A673 (cell line): ENCODE data around the gene FCHSD2.

Experiments used
- CTCF ChIP-seq: fragments of 300-800, 200-600 bp; sonication (generic); conservative IDR thresholded peaks from 2 replicates; pipeline ENCODE4 v1.5.1; 2017; ENCODE audit warnings: low read depth, mild to moderate bottlenecking, antibody characterized with exemption, low read length, moderate library complexity, mixed read lengths
- EZH2 ChIP-seq: fragments of 200-600 bp; sonication (generic); IDR thresholded peaks from 2 replicates; pipeline ENCODE4 v1.6.1; 2017; ENCODE audit warnings: borderline replicate concordance, low read depth, mild to moderate bottlenecking, mixed read lengths, antibody characterized with exemption, low read length; ENCODE audit not compliant: poor library complexity, severe bottlenecking

GRCh38 chr11:73158356-73159051 lies 16.4 kb upstream of the FCHSD2 start:
- no peak for TF ChIP-seq CTCF
- TF ChIP-seq EZH2: no peak
